Erythroblast (primary cell): ENCODE results near the gene PTPN5.

Source experiments
- DNase-seq, 2 experiments: peaks; one replicate each; lab custom pipeline; 2025; lab: John Stamatoyannopoulos, UW
- GATA1 ChIP-seq: IDR thresholded peaks from 2 replicates; pipeline ENCODE4 v1.6.1; 2011; ENCODE audit warnings: low read depth, mild to moderate bottlenecking, control low read depth, low read length, moderate library complexity
- POLR2A ChIP-seq: IDR thresholded peaks from 2 replicates; pipeline ENCODE4 v1.6.1; 2011; ENCODE audit warnings: mild to moderate bottlenecking, low read length

The PTPN5 gene

GRCh38 chr11:18768978-18769377 is 22.6 kb downstream of the PTPN5 start:
- TF ChIP-seq GATA1 (no peak), POLR2A (no peak)
- no peak for DNase-seq

- no peak for TF ChIP-seq POLR2A
- no peak for TF ChIP-seq GATA1
- no peak for DNase-seq
Observed at GRCh38 chr11:18768472-18768901, 23.1 kb downstream of the PTPN5 start.

- TF ChIP-seq POLR2A (no peak), GATA1 (no peak)
Observed at GRCh38 chr11:18766015-18766414, 25.6 kb downstream of the PTPN5 start.

GRCh38 chr11:18765554-18765953 is 26.0 kb downstream of the PTPN5 start:
- TF ChIP-seq POLR2A, result no peak

More at GRCh38 chr11:18766015-18766414, 25.6 kb downstream of the PTPN5 start:
- DNase-seq, result no peak

GRCh38 chr11:18761741-18762140 is 29.9 kb downstream of the PTPN5 start:
- TF ChIP-seq POLR2A, result no peak
- no peak for DNase-seq

More at GRCh38 chr11:18765554-18765953, 26.0 kb downstream of the PTPN5 start:
- no peak for DNase-seq

- no peak for DNase-seq
- TF ChIP-seq POLR2A (no peak), GATA1 (no peak)
Observed at GRCh38 chr11:18761144-18761543, 30.5 kb downstream of the PTPN5 start.

GRCh38 chr11:18757811-18758210 is 33.8 kb downstream of the PTPN5 start:
- DNase-seq, result no peak
- TF ChIP-seq GATA1 (no peak), POLR2A (no peak)

GRCh38 chr11:18756889-18757288 is 34.7 kb downstream of the PTPN5 start:
- DNase-seq, result no peak
- TF ChIP-seq POLR2A (no peak), GATA1 (no peak)

GRCh38 chr11:18754308-18754707 is 37.3 kb downstream of the PTPN5 start:
- DNase-seq, result no peak
- no peak for TF ChIP-seq GATA1
- TF ChIP-seq POLR2A, result no peak

GRCh38 chr11:18752502-18752901 is 39.1 kb downstream of the PTPN5 start:
- no peak for DNase-seq
- TF ChIP-seq POLR2A, result no peak
- TF ChIP-seq GATA1, result no peak

- TF ChIP-seq POLR2A (no peak), GATA1 (no peak)
Observed at GRCh38 chr11:18750944-18751343, 40.7 kb downstream of the PTPN5 start.

GRCh38 chr11:18749681-18750319 is 41.8 kb downstream of the PTPN5 start:
- DNase-seq, result no peak
- TF ChIP-seq POLR2A (no peak), GATA1 (no peak)

More at GRCh38 chr11:18750944-18751343, 40.7 kb downstream of the PTPN5 start:
- DNase-seq, result no peak

- no peak for TF ChIP-seq GATA1
- TF ChIP-seq POLR2A, result no peak
- DNase-seq, result no peak
Observed at GRCh38 chr11:18748766-18749365, 42.7 kb downstream of the PTPN5 start.

GRCh38 chr11:18745251-18745650 is 46.3 kb downstream of the PTPN5 start:
- DNase-seq, result no peak
- TF ChIP-seq GATA1 (no peak), POLR2A (no peak)
